Peyer's patch (tissue), 4 donors: ENCODE data around the gene TUBA1C. TPM values are rescaled to one million over a fixed set of nuclear protein-coding genes. Genes with fewer than 3 reads are reported as not detected.
A peak's percentile ranks its signal among the peaks of the same experiment; 100 is the strongest.

Experiments
- DNase-seq, 3 donors: peaks; one replicate each; pipeline ENCODE4 v3.0.0-alpha.2; 2017 to 2019
- H3K27ac ChIP-seq, 4 donors: fragments of 200-600 bp; sonication (generic); one replicate each; pipeline ENCODE4 v1.5.1; 2016 to 2019
- H3K27me3 ChIP-seq, 2 donors: fragments of 200-600 bp; sonication (generic); one replicate each; pipeline ENCODE4 v1.5.1; 2019
- H3K36me3 ChIP-seq, 3 donors: fragments of 200-600 bp; sonication (generic); one replicate each; pipeline ENCODE4 v1.5.1; 2016 to 2019
- H3K4me1 ChIP-seq, 4 donors: fragments of 200-600 bp; sonication (generic); one replicate each; pipeline ENCODE4 v1.5.1; 2016 to 2019
- H3K4me3 ChIP-seq, 4 donors: fragments of 200-600 bp; sonication (generic); 1 replicate in 3 of 4; 2 replicates in 1 of 4; pipeline ENCODE4 v1.5.1; 2016 to 2019; ENCODE audit warnings: mild to moderate bottlenecking in 1 of 4
- H3K9me3 ChIP-seq, 4 donors: fragments of 200-600 bp; sonication (generic); one replicate each; pipeline ENCODE4 v1.5.1; 2016 to 2019; ENCODE audit warnings: mild to moderate bottlenecking in 1 of 4
- POLR2A ChIP-seq, 2 donors: fragments of 450-650 bp; IDR thresholded peaks; one replicate each; pipeline ENCODE4 v1.5.1; 2017; ENCODE audit warnings: antibody characterized with exemption in 2 of 2, mild to moderate bottlenecking in 2 of 2, moderate library complexity in 2 of 2
- total RNA-seq, 4 donors: library from RNA; depleted of rRNA; stranded (reverse); fragments of >200 nt; gene quantifications; one replicate each; pipeline ENCODE4 v1.1.0, GENCODE V29; 2016
- TF ChIP-seq, protein P1 (sequence below), 6 experiments: fragments of 450-650 bp in 4 of 6; fragments of 200-600 bp in 2 of 6; sonication (generic) in 1 of 6; IDR thresholded peaks; one replicate each; pipeline ENCODE4 v1.5.1; 2017 to 2019; ENCODE audit warnings: antibody characterized with exemption in 6 of 6, mild to moderate bottlenecking in 3 of 6, moderate library complexity in 1 of 6

TUBA1C gene
- total RNA-seq, 4 donors from 2014 or later: 143 to 442 (median 276) TPM

DNA sequence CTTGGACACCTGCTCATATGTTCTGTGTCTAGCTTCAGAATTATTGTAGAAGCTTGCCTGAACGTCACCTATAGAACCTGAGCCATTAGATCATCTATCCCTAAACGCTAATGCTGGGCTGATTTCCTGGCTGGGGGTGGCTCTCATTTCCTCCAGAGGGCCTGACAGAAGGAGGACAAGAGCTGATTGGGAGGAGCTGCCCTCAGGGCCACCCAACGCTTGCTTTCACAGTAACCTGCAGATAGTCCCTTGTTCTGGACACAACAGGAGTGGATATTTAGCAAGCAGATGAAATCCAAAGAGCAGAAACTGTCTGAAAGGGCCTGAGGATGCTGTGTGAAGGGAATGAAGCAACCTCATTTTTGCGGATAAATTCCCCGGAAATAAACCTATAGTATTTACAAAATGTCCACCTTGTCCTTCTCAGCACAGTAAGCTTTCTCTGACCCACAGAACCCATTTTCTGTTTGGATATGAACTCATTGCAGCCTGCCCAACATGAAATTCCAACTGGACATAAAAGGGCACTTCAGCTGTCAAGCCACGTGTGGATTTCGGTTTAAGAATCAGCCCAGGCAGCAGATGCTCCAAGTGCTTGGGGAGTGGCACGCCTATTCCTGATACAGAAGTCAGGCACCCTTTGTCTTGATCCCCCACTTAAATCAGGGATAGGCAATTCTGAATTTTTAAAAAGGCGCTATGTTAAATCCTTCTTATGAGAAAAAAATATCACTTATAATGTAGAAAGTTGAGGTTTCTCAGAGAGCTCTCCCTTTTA lies 32.8 kb upstream of the TUBA1C start:
- Histone ChIP-seq H3K36me3 (no peaks in the 10 kb centered on the region), H3K27ac (peak overlapping the region in 1 of 4 donors; percentile 89), H3K4me1 (peaks cover 0 to 22% (median 3%) of the 10 kb centered on the region in 4 donors), H3K27me3 (no peaks in the 10 kb centered on the region), H3K9me3 (no peaks in the 10 kb centered on the region), H3K4me3 (no peak overlapping the region)
- no peak for DNase-seq
- TF ChIP-seq, protein P1, sequence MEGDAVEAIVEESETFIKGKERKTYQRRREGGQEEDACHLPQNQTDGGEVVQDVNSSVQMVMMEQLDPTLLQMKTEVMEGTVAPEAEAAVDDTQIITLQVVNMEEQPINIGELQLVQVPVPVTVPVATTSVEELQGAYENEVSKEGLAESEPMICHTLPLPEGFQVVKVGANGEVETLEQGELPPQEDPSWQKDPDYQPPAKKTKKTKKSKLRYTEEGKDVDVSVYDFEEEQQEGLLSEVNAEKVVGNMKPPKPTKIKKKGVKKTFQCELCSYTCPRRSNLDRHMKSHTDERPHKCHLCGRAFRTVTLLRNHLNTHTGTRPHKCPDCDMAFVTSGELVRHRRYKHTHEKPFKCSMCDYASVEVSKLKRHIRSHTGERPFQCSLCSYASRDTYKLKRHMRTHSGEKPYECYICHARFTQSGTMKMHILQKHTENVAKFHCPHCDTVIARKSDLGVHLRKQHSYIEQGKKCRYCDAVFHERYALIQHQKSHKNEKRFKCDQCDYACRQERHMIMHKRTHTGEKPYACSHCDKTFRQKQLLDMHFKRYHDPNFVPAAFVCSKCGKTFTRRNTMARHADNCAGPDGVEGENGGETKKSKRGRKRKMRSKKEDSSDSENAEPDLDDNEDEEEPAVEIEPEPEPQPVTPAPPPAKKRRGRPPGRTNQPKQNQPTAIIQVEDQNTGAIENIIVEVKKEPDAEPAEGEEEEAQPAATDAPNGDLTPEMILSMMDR (IDR thresholded peaks at IDR 0.05): no peak
- no peak for TF ChIP-seq POLR2A (IDR thresholded peaks at IDR 0.05)

DNA sequence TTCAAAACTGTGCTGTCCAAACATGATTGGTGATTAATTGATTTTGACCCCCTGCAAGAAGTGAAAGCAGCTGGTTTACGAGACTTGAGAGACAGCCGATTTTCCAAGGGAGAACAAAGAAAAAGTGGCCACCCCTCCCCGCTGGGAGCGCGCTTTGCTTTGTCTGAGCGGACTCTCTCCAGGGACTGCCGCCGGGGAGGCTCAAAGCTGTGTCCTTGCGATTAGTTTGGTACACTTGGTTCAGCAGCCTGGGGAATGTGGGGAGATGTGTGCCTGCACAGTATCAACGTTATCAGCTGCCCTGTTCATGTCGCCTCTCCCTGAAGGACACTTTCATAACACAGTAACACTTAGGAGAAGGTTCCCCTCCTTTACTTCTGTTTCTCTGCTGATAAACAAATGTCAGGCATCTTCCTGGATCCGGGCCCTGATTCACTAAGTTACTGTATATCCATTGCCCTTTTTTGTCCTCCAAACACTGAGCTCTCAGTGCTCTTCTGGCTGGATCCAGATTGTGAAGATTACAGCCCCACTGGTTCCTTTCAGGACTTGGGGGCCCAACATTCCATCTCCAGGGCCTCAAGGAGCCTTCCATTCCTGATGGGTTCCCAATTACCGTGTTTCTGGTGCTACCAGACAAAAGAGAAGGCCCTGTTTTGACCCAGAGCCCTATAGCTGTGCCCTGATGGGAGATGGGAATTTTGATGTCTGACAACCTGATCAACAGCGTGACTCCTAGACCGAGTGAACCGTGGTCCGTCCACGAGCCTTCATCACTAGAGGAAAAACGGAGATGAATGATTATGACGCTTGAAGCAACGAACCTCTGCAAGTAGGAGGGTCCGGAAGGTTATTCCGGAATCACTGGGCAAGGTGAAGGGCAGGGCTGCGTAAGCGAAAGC lies 31.7 kb upstream of the TUBA1C start:
- Histone ChIP-seq H3K9me3 (no peaks in the 10 kb centered on the region), H3K4me1 (peaks cover 0 to 22% (median 3%) of the 10 kb centered on the region in 4 donors), H3K4me3 (peak overlapping the region in 2 of 4 donors; percentile 4 to 40), H3K27me3 (no peaks in the 10 kb centered on the region), H3K27ac (peak overlapping the region; percentile 50 to 89 (median 81)), H3K36me3 (no peaks in the 10 kb centered on the region)
- peak in 2 of 3 donors; percentile 49 to 50 for DNase-seq
- TF ChIP-seq, protein P1 (IDR thresholded peaks at IDR 0.05): no peak
- no peak for TF ChIP-seq POLR2A (IDR thresholded peaks at IDR 0.05)

DNA sequence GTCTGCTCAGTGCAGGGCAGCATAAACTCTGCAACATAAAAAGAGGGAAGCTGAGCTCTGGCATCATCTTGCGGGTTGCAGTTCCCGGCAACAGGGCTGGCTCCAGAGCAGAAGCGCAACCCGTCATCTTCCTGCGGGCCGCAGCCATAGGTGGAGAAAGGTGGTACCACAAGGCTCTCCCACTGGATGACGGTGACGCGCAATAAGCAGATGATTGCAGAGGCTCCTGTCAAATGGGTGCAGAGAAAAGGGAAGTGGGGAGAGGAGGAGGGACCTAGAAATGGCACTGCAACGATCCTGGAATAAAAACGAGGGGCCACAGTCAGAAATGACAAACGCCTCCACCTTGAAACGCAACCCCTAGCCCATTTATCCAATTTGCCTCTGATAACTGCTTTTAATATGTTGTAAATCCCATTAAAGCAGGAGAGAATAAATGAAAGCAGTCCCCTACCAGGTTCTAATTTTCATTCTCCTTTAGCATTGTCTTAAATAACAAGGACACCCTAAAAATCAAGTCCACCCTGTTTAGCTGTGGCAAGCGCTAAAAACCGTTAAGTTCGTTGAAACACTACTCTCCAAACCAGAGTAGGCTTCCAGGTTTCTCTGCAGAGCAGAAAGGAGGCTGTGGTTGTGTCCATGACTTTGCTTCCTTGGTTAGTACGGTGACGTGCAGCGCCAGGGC lies 30.9 kb upstream of the TUBA1C start:
- Histone ChIP-seq H3K27ac (peak overlapping the region; percentile 70 to 89 (median 81)), H3K4me3 (peak overlapping the region; percentile 4 to 61 (median 49)), H3K9me3 (no peaks in the 10 kb centered on the region), H3K4me1 (peaks cover 0 to 22% (median 3%) of the 10 kb centered on the region in 4 donors), H3K36me3 (no peaks in the 10 kb centered on the region), H3K27me3 (no peaks in the 10 kb centered on the region)
- DNase-seq: peak in 2 of 3 donors; percentile 29 to 60
- no peak for TF ChIP-seq POLR2A (IDR thresholded peaks at IDR 0.05)
- TF ChIP-seq, protein P1 (IDR thresholded peaks at IDR 0.05): no peak

DNA sequence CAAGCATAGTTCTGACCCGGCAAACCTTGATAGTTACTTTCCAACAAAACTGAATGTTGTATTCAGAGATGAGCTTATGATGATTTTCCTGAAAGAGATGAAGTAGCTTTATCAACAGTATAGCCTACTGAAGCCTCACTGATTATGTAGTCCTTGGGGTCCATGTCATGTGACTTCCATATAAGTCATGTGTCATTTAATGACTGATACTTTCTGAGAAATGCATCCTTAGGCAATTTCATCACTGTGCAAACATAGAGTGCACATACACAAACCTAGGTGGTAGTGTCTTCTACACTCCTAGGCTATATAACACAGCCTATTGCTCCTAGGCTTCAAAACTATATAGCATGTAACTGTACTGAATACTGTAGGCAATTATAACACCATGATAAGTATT lies 28.5 kb upstream of the TUBA1C start:
- DNase-seq: no peak
- Histone ChIP-seq H3K9me3 (no peaks in the 10 kb centered on the region), H3K4me3 (no peak overlapping the region), H3K27me3 (no peaks in the 10 kb centered on the region), H3K36me3 (no peaks in the 10 kb centered on the region), H3K27ac (no peak overlapping the region), H3K4me1 (peaks cover 0 to 22% (median 3%) of the 10 kb centered on the region in 4 donors)
- TF ChIP-seq POLR2A (IDR thresholded peaks at IDR 0.05): no peak
- TF ChIP-seq, protein P1 (IDR thresholded peaks at IDR 0.05): no peak

DNA sequence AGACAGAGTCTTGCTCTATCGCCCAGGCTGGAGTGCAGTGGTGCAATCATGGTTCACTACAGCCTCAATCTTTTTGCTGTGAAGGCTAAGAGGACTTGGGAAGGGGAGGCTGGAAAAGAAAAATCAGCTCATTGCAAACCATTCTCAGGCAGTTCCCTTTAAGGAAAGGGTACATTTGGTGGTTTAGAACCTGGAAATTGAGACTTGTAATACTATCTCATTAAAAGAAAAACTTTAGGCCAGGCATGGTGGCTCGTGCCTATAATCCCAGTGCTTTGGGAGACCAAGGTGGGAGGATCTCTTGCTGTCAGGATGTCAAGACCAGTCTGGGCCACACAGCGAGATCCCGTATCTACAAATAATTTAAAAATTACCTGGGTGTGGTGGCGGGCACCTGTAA lies 21.3 kb upstream of the TUBA1C start:
- Histone ChIP-seq H3K36me3 (no peaks in the 10 kb centered on the region), H3K27me3 (no peaks in the 10 kb centered on the region), H3K27ac (no peak overlapping the region), H3K9me3 (no peaks in the 10 kb centered on the region), H3K4me1 (no peaks in the 10 kb centered on the region), H3K4me3 (no peak overlapping the region)
- TF ChIP-seq, protein P1 (IDR thresholded peaks at IDR 0.05): no peak
- DNase-seq: no peak
